EL (cell line): ENCODE data around the gene ADAR.
A peak's percentile ranks its signal among the peaks of the same experiment; 100 is the strongest.
"Not testable (repeated sequence)": the region's sequence is repeated elsewhere in the genome, so short reads cannot be mapped to it uniquely, and the experiment has no call there.

Experiments
- DNase-seq: peaks from one replicate; pipeline ENCODE4 v3.0.0-alpha.2; 2016

The ADAR gene

GRCh38 chr1:154607609-154608396 lies at the start of gene ADAR:
Gene ADAR, minus strand, starts transcription at chr1:154608186. Its CDS starts 180 bp downstream, at chr1:154608006.
- DNase-seq: peak; percentile 98

- DNase-seq: no peak
These were observed 49.6 kb upstream of the ADAR start for GRCh38 chr1:154657556-154657955.

- DNase-seq: no peak
These were observed 44.9 kb upstream of the ADAR start for GRCh38 chr1:154652893-154653292.

- not testable (repeated sequence) for DNase-seq
These were observed 36.7 kb upstream of the ADAR start for GRCh38 chr1:154644724-154645123.

GRCh38 chr1:154641534-154641933 lies 33.5 kb upstream of the ADAR start:
- no peak for DNase-seq

- DNase-seq: no peak
These were observed 31.9 kb upstream of the ADAR start for GRCh38 chr1:154639876-154640275.

GRCh38 chr1:154635171-154635570 lies 27.2 kb upstream of the ADAR start:
- no peak for DNase-seq

GRCh38 chr1:154629675-154630073 lies 21.7 kb upstream of the ADAR start:
- no peak for DNase-seq

- no peak for DNase-seq
These were observed 21.2 kb upstream of the ADAR start for GRCh38 chr1:154629061-154629674.

GRCh38 chr1:154628121-154628405 lies 20.1 kb upstream of the ADAR start:
- no peak for DNase-seq

GRCh38 chr1:154627257-154628120 lies 19.5 kb upstream of the ADAR start:
- DNase-seq: peak; percentile 89

GRCh38 chr1:154626456-154627256 lies 18.7 kb upstream of the ADAR start:
- no peak for DNase-seq

GRCh38 chr1:154624746-154625643 lies 17.0 kb upstream of the ADAR start:
- DNase-seq: peak; percentile 55

- no peak for DNase-seq
These were observed 15.4 kb upstream of the ADAR start for GRCh38 chr1:154623358-154623757.

GRCh38 chr1:154622503-154623039 lies 14.6 kb upstream of the ADAR start:
- DNase-seq: no peak

GRCh38 chr1:154621875-154622274 lies 13.9 kb upstream of the ADAR start:
- no peak for DNase-seq

GRCh38 chr1:154620751-154621150 lies 12.8 kb upstream of the ADAR start:
- DNase-seq: no peak

- DNase-seq: no peak
These were observed 11.4 kb upstream of the ADAR start for GRCh38 chr1:154619181-154619948.

- no peak for DNase-seq
These were observed 8.8 kb upstream of the ADAR start for GRCh38 chr1:154616659-154617345.

GRCh38 chr1:154615411-154615810 lies 7.4 kb upstream of the ADAR start:
- DNase-seq: no peak
